Epithelial cell of proximal tubule (primary cell): ENCODE results near the gene LPCAT1. TPM values are rescaled to one million over a fixed set of nuclear protein-coding genes. Genes with fewer than 3 reads are reported as not detected.

Experiments
- DNase-seq: peaks from one replicate; pipeline ENCODE4 v3.0.0-alpha.2; 2011; ENCODE audit warnings: low read depth
- H3K4me3 ChIP-seq: 2 replicates; pipeline ENCODE4 v1.5.1; 2011; ENCODE audit warnings: low read depth, mild to moderate bottlenecking, low read length
- total RNA-seq: library from RNA; depleted of rRNA; stranded (reverse); fragments of >200 nt; gene quantifications from 2 replicates; pipeline ENCODE4 v1.2.3, GENCODE V29; 2015
- TF ChIP-seq, protein P1 (sequence below): conservative IDR thresholded peaks from 2 replicates; pipeline ENCODE4 v1.5.1; 2012; ENCODE audit warnings: low read depth, mild to moderate bottlenecking, low read length

LPCAT1 gene
- total RNA-seq, 1 donor from 2014 or later = 105 TPM

DNA sequence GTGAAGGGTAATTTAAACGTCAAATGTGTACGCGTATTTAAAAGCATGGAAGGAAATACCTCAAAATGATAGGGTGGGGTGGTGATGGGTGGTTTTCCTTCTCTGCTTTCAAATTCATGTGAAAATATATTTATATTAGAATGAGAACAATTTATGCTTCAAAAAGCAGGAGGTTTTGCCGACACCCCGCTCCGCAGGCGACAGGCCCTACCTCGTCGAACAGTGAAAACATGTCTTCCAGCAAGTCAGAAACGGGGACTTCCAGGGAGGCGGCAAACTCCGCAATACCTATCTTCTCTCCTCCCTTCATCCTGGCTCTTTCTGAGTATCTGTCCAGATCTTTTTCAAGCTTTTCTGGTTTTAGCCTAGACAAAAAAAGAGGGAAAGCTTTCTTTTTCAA is 50.0 kb downstream of the LPCAT1 start:
- DNase-seq = no peak
- TF ChIP-seq, protein P1, sequence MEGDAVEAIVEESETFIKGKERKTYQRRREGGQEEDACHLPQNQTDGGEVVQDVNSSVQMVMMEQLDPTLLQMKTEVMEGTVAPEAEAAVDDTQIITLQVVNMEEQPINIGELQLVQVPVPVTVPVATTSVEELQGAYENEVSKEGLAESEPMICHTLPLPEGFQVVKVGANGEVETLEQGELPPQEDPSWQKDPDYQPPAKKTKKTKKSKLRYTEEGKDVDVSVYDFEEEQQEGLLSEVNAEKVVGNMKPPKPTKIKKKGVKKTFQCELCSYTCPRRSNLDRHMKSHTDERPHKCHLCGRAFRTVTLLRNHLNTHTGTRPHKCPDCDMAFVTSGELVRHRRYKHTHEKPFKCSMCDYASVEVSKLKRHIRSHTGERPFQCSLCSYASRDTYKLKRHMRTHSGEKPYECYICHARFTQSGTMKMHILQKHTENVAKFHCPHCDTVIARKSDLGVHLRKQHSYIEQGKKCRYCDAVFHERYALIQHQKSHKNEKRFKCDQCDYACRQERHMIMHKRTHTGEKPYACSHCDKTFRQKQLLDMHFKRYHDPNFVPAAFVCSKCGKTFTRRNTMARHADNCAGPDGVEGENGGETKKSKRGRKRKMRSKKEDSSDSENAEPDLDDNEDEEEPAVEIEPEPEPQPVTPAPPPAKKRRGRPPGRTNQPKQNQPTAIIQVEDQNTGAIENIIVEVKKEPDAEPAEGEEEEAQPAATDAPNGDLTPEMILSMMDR = no peak
- H3K4me3 ChIP-seq = no peak overlapping the region

- DNase-seq = no peak
- TF ChIP-seq, protein P1 = no peak
- no peak overlapping the region for H3K4me3 ChIP-seq
Observed at GRCh38 chr5:1472964-1473628, 50.7 kb downstream of the LPCAT1 start.

GRCh38 chr5:1471997-1472963 is 51.5 kb downstream of the LPCAT1 start:
- no peak for DNase-seq
- TF ChIP-seq, protein P1 = no peak
- no peak overlapping the region for H3K4me3 ChIP-seq

DNA sequence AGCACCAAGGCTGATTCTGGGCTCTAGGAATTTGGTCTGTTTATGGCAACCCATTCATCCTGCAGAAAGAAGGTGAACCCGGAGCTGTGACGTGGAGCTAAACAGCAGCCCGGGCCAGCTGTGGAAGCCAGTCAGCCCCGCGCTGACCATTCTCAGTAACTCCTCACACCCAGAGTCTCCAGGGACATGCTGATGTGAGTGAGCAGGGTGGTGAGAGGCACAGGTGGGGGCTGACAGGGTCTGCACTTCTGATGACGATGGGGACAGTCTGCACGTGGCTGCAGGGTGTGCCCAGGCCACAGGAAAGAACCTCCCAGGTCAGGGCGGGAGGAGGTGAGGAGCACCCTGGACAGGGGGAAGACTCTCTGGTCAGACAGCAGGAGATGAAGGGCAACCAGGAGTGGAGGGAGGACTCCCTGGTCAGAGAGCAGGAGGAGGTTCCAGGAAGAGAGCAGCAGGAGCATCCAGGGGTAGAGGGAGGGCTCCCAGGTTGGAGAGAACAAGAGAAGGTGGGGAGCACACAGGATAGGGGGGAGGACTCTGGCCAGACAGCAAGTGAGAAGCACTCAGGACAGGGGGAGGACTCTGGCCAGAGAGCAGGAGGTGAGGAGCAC is 52.4 kb downstream of the LPCAT1 start:
- no peak overlapping the region for H3K4me3 ChIP-seq
- TF ChIP-seq, protein P1 = no peak
- DNase-seq = no peak

DNA sequence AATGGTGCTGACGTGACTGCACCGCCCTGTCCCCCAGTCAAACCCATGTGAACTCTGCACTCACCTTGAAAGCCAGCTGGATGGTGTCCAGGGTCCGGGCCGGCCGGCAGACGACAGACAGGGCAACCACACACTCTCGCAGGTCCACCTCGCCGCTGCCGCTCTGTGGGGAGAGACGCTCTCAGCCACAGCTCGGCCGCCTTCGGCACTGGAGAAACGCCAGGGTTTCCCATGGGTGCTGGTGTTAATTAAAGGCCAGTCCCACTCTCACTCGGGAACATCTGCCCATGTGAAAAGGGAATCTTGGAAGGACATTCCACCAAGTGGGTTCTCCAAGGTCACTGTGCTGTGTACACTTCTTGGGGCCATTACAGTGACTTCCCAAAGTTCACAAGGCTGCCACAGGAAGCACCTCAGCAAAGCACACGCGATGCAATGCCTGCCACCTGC is 53.0 kb downstream of the LPCAT1 start:
- H3K4me3 ChIP-seq = no peak overlapping the region
- DNase-seq = no peak
- TF ChIP-seq, protein P1 = no peak

- no peak overlapping the region for H3K4me3 ChIP-seq
Observed at GRCh38 chr5:1468629-1469527, 54.9 kb downstream of the LPCAT1 start.

More at GRCh38 chr5:1468629-1469527, 54.9 kb downstream of the LPCAT1 start:
- TF ChIP-seq, protein P1 = no peak
- no peak for DNase-seq
